ENCODE results near the gene NR1H2. TPM values are rescaled to one million over a fixed set of nuclear protein-coding genes. Genes with fewer than 3 reads are reported as not detected.

Gene NR1H2
- total RNA-seq, 1 donor, result 71.2 TPM

DNA sequence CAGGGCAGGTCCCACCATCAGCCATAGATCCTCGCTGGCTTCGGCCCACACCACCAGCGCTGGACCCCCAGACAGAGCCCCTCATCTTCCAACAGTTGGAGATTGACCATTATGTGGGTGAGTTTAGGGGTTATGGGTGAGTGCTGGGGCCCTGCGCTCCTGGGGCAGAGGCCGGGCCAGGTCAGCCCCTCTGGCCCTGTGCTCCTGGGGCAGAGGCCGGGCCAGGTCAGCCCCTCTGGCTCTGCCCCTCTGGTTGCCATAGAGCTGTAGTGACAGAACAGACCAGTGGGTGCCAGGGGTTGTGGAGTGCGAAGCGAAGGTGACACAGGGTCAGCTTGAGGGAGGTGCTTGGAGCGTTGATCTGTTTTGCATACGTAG, 23.1 kb downstream of the NR1H2 start:
- no peak overlapping the region for H3K4me3 ChIP-seq (ENCODE audit: low read depth, low read length)
- TF ChIP-seq, protein P1, sequence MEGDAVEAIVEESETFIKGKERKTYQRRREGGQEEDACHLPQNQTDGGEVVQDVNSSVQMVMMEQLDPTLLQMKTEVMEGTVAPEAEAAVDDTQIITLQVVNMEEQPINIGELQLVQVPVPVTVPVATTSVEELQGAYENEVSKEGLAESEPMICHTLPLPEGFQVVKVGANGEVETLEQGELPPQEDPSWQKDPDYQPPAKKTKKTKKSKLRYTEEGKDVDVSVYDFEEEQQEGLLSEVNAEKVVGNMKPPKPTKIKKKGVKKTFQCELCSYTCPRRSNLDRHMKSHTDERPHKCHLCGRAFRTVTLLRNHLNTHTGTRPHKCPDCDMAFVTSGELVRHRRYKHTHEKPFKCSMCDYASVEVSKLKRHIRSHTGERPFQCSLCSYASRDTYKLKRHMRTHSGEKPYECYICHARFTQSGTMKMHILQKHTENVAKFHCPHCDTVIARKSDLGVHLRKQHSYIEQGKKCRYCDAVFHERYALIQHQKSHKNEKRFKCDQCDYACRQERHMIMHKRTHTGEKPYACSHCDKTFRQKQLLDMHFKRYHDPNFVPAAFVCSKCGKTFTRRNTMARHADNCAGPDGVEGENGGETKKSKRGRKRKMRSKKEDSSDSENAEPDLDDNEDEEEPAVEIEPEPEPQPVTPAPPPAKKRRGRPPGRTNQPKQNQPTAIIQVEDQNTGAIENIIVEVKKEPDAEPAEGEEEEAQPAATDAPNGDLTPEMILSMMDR (IDR thresholded peaks at IDR 0.05; ENCODE audit: insufficient read depth, low read depth, low read length), result no peak

DNA sequence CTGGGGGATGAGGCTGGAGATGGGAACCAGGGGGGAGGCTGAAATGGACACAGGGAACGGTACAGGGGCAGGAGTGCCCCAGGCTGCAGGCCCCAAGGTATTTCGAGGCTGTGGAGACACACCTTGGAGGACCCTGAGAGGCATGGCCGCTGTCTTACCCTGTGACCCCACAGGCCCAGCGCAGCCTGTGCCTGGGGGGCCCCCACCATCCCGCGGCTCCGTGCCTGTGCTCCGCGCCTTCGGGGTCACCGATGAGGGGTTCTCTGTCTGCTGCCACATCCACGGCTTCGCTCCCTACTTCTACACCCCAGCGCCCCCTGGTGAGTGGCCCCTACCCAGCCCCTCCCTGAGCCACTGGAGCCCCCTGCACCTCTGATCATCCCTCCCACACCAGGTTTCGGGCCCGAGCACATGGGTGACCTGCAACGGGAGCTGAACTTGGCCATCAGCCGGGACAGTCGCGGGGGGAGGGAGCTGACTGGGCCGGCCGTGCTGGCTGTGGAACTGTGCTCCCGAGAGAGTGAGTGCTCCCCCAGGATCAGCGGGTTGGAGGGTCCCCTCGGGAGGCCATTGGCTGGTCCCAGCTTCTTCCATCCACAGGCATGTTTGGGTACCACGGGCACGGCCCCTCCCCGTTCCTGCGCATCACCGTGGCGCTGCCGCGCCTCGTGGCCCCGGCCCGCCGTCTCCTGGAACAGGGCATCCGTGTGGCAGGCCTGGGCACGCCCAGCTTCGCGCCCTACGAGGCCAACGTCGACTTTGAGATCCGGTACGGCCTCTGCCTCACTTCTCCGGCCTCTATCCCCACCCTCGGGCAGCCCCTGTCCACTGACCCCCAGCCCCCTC, 25.6 kb downstream of the NR1H2 start:
- no peak overlapping the region for H3K4me3 ChIP-seq (ENCODE audit: low read depth, low read length)
- DNase-seq (ENCODE audit: low read depth), result no peak
- TF ChIP-seq, protein P1 (IDR thresholded peaks at IDR 0.05; ENCODE audit: insufficient read depth, low read depth, low read length), result no peak

More for the DNA sequence above, 23.1 kb downstream of the NR1H2 start:
- DNase-seq (ENCODE audit: low read depth), result no peak

DNA sequence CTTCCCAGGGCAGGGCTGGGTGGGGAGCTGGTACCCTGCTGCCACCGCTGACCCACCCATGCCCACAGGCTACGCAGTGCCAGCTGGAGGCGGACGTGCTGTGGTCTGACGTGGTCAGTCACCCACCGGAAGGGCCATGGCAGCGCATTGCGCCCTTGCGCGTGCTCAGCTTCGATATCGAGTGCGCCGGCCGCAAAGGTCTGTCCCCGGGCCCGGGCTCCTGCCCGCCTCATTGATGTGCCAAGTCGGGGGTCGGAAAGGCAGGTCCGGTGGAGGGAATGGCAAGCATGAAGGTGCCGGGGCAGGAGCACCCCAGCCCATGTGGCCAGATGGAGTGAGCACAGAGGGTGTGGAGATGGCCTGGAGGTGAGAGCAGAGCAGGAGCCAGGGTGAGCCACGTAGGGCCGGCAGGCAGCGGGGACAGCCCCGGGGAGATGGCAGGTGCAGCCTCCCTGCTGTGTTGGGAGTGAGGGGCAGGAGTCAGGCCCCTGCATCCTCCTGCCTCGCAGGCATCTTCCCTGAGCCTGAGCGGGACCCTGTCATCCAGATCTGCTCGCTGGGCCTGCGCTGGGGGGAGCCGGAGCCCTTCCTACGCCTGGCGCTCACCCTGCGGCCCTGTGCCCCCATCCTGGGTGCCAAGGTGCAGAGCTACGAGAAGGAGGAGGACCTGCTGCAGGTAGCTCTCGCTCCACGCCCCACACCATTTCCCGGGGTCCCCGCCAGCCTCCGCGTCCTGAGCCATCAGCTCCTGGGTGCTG, 26.5 kb downstream of the NR1H2 start:
- no peak for DNase-seq (ENCODE audit: low read depth)
- H3K4me3 ChIP-seq (ENCODE audit: low read depth, low read length), result no peak overlapping the region
- TF ChIP-seq, protein P1 (IDR thresholded peaks at IDR 0.05; ENCODE audit: insufficient read depth, low read depth, low read length), result no peak

DNA sequence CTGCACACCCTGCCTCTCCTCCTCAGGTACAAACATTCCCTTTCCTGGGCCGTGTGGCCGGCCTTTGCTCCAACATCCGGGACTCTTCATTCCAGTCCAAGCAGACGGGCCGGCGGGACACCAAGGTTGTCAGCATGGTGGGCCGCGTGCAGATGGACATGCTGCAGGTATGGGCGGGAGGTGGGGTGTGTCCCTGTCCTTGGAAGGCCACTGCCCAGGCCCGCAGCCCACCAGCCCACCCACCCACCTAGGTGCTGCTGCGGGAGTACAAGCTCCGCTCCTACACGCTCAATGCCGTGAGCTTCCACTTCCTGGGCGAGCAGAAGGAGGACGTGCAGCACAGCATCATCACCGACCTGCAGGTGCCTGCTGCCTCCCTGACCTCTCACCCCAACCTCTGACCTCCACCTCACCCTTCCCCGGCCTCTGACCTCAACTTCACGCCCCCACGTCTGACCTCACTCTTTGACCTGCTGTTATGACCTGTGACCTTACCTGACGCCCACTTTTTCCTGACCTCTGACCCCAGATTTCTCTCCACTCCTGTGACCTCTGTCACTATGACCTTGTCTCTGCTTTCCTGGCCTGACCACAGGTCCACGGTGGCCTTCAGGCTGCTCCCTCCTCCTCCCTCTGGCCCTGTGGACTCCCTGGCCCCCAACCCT, 30.0 kb downstream of the NR1H2 start:
- TF ChIP-seq, protein P1 (IDR thresholded peaks at IDR 0.05; ENCODE audit: insufficient read depth, low read depth, low read length), result no peak
- DNase-seq (ENCODE audit: low read depth), result no peak

DNA sequence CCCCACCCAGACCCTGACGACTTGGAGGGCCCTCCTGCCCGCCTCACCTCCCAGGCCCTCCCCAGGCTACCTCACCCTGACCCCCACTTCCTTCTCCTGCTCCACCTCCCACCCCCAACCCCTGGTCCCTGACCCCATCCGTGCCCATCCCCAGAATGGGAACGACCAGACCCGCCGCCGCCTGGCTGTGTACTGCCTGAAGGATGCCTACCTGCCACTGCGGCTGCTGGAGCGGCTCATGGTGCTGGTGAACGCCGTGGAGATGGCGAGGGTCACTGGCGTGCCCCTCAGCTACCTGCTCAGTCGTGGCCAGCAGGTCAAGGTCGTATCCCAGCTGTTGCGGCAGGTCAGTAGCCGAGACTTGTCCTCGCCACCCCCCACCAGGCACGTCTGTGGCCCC, 30.6 kb downstream of the NR1H2 start:
- DNase-seq (ENCODE audit: low read depth), result no peak
- no peak overlapping the region for H3K4me3 ChIP-seq (ENCODE audit: low read depth, low read length)
- TF ChIP-seq, protein P1 (IDR thresholded peaks at IDR 0.05; ENCODE audit: insufficient read depth, low read depth, low read length), result no peak

More for the DNA sequence above, 30.0 kb downstream of the NR1H2 start:
- H3K4me3 ChIP-seq (ENCODE audit: low read depth, low read length), result no peak overlapping the region

DNA sequence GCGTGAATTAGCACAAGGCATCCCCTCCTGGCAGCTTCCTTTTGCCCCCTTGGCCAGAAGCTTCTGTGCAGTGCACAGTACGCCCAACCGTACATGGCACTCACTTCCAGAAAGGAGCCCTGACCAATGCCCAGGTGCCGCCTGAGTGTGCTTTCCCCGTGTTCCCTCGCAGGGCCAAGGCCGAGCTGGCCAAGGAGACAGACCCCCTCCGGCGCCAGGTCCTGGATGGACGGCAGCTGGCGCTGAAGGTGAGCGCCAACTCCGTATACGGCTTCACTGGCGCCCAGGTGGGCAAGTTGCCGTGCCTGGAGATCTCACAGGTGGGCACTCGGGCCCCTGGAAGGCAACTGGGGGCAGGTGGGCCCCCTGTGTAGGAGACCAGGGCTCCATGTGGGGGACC, 33.1 kb downstream of the NR1H2 start:
- H3K4me3 ChIP-seq (ENCODE audit: low read depth, low read length), result no peak overlapping the region
- no peak for DNase-seq (ENCODE audit: low read depth)
- TF ChIP-seq, protein P1 (IDR thresholded peaks at IDR 0.05; ENCODE audit: insufficient read depth, low read depth, low read length), result no peak
